ENCODE measurements around the gene TRIM2. TPM values are rescaled to one million over a fixed set of nuclear protein-coding genes. Genes with fewer than 3 reads are reported as not detected.

Gene TRIM2
- total RNA-seq, 2 donors from 2014 or later: 120 to 151 TPM

DNA sequence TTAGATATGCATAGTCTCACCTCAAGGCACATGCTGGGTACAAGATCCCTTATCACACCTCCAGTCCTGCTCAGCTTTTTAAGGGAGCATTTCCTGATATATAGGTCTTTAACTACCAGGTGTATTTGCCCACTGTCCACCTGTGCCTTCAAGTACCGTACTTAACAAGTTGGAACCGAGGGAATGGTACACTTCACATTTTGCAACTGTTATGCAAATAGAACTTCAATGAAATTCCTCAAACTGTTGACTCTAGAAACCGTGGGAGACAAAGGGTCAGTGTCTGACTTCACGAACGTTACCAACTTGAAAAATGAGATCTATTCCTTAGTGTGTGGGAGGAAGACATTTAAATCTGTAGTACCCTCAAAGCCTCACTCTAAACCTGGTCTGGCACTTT is 5.2 kb downstream of the TRIM2 start:
- Histone ChIP-seq H3K4me3 (no peak overlapping the region), H3K9ac (ENCODE audit: low read depth in 2 of 2, low read length in 2 of 2) (peak overlapping the region in 1 of 2 donors; percentile 38), H3K4me1 (no peaks in the 10 kb centered on the region), H3K27ac (no peak overlapping the region), H3K9me3 (no peaks in the 10 kb centered on the region), H3K36me3 (no peaks in the 10 kb centered on the region), H3K27me3 (no peaks in the 10 kb centered on the region)
- intact Hi-C loops (cut with DNase I): loop anchor here (10.0 kb wide), 2 partner anchors 55 to 105 kb away; no protein-coding TSS in a partner anchor
- peak; percentile 50 for DNase-seq
- no peak for TF ChIP-seq CTCF (IDR thresholded peaks at IDR 0.05)

GRCh38 chr4:153210727-153211126 is 6.5 kb downstream of the TRIM2 start:
- DNase-seq: no peak
- no peaks in the 10 kb centered on the region for H3K27me3 ChIP-seq
- H3K27ac ChIP-seq: no peak overlapping the region
- H3K9ac ChIP-seq (ENCODE audit: low read depth in 2 of 2, low read length in 2 of 2): peak overlapping the region in 1 of 2 donors; percentile 35
- no peak overlapping the region for H3K4me3 ChIP-seq
- no peaks in the 10 kb centered on the region for H3K9me3 ChIP-seq
- no peaks in the 10 kb centered on the region for H3K4me1 ChIP-seq
- no peaks in the 10 kb centered on the region for H3K36me3 ChIP-seq
- intact Hi-C loops (cut with DNase I): no loop called here
- TF ChIP-seq CTCF (IDR thresholded peaks at IDR 0.05): no peak

DNA sequence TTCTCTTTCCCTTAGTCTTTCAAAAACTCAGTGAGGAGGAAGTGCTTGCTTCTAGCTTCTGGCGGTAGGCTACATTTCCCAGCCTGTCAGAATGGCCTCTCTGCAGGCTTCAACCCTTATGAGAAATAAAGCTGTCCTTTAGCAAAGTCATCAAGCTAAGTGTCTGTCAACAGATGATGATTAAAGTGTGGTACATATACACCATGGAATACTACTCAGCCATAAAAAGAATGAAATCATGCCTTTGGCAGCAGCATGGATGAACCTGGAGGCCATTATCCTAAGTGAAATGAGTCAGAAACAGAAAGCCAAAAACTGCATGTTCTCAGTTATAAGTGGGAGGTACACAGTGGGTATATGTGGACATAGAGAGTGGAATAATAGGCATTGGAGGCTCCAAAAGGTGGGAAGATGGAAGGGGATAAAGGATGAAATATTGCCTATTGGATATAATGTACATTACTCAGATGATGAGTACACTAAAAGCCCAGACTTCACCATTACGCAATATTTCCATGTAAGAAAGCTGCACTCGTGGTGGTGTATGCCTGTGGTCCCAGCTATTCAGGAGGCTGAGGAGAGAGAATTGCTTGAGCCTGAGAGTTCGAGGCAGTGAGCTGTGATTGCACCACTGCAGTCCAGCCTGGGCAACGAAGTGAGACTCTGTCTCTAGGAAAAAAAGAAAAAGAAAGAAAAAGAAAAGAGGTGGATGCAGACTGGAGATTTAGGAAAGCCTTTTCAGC is 7.9 kb downstream of the TRIM2 start:
- DNase-seq: no peak
- H3K4me3 ChIP-seq: no peak overlapping the region
- H3K9ac ChIP-seq (ENCODE audit: low read depth in 2 of 2, low read length in 2 of 2): peak overlapping the region in 1 of 2 donors; percentile 14
- no peaks in the 10 kb centered on the region for H3K9me3 ChIP-seq
- no peak for TF ChIP-seq CTCF (IDR thresholded peaks at IDR 0.05)
- no peaks in the 10 kb centered on the region for H3K36me3 ChIP-seq
- H3K27ac ChIP-seq: no peak overlapping the region
- H3K4me1 ChIP-seq: no peaks in the 10 kb centered on the region
- intact Hi-C loops (cut with DNase I): no loop called here
- no peaks in the 10 kb centered on the region for H3K27me3 ChIP-seq

- H3K27ac ChIP-seq: no peak overlapping the region
- TF ChIP-seq CTCF (IDR thresholded peaks at IDR 0.05): no peak
- H3K9ac ChIP-seq (ENCODE audit: low read depth in 2 of 2, low read length in 2 of 2): peak overlapping the region in 1 of 2 donors; percentile 14
- DNase-seq: no peak
- H3K27me3 ChIP-seq: no peaks in the 10 kb centered on the region
- no peaks in the 10 kb centered on the region for H3K9me3 ChIP-seq
- H3K4me1 ChIP-seq: no peaks in the 10 kb centered on the region
- no peak overlapping the region for H3K4me3 ChIP-seq
- no peaks in the 10 kb centered on the region for H3K36me3 ChIP-seq
- intact Hi-C loops (cut with DNase I): no loop called here
Measured at GRCh38 chr4:153212736-153213135, 8.5 kb downstream of the TRIM2 start.

- no peak for DNase-seq
- TF ChIP-seq CTCF (IDR thresholded peaks at IDR 0.05): no peak
- Histone ChIP-seq H3K27me3 (no peaks in the 10 kb centered on the region), H3K9me3 (no peaks in the 10 kb centered on the region), H3K4me1 (no peaks in the 10 kb centered on the region), H3K27ac (no peak overlapping the region), H3K4me3 (no peak overlapping the region), H3K9ac (ENCODE audit: low read depth in 2 of 2, low read length in 2 of 2) (no peak overlapping the region), H3K36me3 (no peaks in the 10 kb centered on the region)
- intact Hi-C loops (cut with DNase I): no loop called here
Measured at GRCh38 chr4:153215921-153216320, 11.7 kb downstream of the TRIM2 start.

Data from colonic mucosa (tissue), 4 donors.